Choroid plexus epithelial cell (primary cell): Measurements from ENCODE around the gene SLC37A3.

Source experiments
- DNase-seq: peaks from one replicate; pipeline ENCODE4 v3.0.0-alpha.2; 2010; ENCODE audit warnings: low read depth
- H3K4me3 ChIP-seq: 2 replicates; pipeline ENCODE4 v1.5.1; 2011; ENCODE audit warnings: low read depth, mild to moderate bottlenecking, control low read depth, low read length, moderate library complexity
- TF ChIP-seq, protein P1 (sequence below): conservative IDR thresholded peaks from 2 replicates; pipeline ENCODE4 v1.5.1; 2011; ENCODE audit warnings: low read depth, mild to moderate bottlenecking, control low read depth, inconsistent platforms, low read length, moderate library complexity

SLC37A3 gene

DNA sequence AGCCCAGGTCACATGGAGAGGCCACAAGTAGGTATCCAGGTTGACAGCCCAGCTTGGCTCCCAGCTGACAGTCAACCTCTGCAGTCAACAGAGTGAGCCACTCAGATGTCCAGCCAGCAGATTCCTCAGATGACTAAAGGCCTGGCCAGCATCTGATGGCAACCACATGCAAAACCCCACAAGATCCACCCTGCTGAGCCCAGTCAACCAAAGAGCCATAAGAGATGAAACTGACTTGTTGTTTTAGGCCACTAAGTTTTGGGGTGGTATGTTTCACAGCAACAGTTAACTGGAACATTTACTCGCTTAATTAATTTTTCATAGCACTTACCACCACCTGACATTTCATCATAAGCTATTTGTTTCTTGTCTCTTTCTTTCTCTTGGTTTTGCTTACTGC, 114.3 kb downstream of the SLC37A3 start:
- H3K4me3 ChIP-seq: no peak overlapping the region
- DNase-seq: peak; percentile 12
- TF ChIP-seq, protein P1, sequence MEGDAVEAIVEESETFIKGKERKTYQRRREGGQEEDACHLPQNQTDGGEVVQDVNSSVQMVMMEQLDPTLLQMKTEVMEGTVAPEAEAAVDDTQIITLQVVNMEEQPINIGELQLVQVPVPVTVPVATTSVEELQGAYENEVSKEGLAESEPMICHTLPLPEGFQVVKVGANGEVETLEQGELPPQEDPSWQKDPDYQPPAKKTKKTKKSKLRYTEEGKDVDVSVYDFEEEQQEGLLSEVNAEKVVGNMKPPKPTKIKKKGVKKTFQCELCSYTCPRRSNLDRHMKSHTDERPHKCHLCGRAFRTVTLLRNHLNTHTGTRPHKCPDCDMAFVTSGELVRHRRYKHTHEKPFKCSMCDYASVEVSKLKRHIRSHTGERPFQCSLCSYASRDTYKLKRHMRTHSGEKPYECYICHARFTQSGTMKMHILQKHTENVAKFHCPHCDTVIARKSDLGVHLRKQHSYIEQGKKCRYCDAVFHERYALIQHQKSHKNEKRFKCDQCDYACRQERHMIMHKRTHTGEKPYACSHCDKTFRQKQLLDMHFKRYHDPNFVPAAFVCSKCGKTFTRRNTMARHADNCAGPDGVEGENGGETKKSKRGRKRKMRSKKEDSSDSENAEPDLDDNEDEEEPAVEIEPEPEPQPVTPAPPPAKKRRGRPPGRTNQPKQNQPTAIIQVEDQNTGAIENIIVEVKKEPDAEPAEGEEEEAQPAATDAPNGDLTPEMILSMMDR: no peak
